GM12892 (cell line): ENCODE measurements around the gene POU3F2.

Experiments
- POLR2A ChIP-seq: IDR thresholded peaks from 2 replicates; pipeline ENCODE4 v1.6.1; 2011; ENCODE audit warnings: low read depth, low read length, control low read depth
- POLR2AphosphoS5 ChIP-seq: IDR thresholded peaks from 2 replicates; pipeline ENCODE4 v1.6.1; 2011; ENCODE audit warnings: low read depth, low read length, control low read depth
- TAF1 ChIP-seq: IDR thresholded peaks from 2 replicates; pipeline ENCODE4 v1.6.1; 2011; ENCODE audit warnings: low read depth, mild to moderate bottlenecking, control low read depth, low read length, borderline replicate concordance

GRCh38 chr6:98828941-98829411 lies 5.4 kb upstream of the POU3F2 start:
- TF ChIP-seq POLR2AphosphoS5 = no peak
- no peak for TF ChIP-seq POLR2A
- no peak for TF ChIP-seq TAF1
